ENCODE results near the gene HJURP. TPM values are rescaled to one million over a fixed set of nuclear protein-coding genes. Genes with fewer than 3 reads are reported as not detected.

HJURP gene
- total and polyA plus RNA-seq, 7 donors: 0.08 to 0.25 (median 0.10) TPM; not detected in 4

DNA sequence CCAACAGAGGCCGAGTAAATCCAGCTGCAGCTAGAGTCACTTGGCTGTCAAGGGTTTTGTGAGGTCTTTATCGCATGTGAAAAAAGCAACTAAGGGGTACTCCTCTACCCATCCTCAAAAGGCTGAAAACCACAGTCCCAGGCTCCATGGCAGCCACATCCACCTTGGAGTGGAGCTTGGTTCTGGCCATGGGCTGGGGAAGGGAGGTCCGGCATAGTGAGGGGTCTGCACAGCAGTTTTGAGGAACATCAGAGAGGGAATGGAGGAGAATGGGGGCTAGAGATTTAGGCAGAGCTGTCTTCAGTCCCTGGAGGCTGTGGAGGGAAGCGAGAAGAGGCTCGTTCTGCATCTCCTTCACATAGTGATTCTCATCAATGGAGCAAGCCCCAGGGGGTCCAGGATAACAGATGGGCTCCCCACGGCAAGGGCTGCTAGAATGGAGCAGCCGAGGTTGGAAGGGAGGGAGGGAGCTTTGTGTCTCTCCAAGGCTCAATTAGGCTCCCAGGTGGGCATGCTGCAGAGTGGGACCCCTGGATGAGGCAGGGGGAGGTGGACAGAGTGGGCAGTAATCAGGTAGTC, 55.2 kb downstream of the HJURP start:
- no peak for ATAC-seq
- intact Hi-C loops (cut with DNase I): no loop called here

DNA sequence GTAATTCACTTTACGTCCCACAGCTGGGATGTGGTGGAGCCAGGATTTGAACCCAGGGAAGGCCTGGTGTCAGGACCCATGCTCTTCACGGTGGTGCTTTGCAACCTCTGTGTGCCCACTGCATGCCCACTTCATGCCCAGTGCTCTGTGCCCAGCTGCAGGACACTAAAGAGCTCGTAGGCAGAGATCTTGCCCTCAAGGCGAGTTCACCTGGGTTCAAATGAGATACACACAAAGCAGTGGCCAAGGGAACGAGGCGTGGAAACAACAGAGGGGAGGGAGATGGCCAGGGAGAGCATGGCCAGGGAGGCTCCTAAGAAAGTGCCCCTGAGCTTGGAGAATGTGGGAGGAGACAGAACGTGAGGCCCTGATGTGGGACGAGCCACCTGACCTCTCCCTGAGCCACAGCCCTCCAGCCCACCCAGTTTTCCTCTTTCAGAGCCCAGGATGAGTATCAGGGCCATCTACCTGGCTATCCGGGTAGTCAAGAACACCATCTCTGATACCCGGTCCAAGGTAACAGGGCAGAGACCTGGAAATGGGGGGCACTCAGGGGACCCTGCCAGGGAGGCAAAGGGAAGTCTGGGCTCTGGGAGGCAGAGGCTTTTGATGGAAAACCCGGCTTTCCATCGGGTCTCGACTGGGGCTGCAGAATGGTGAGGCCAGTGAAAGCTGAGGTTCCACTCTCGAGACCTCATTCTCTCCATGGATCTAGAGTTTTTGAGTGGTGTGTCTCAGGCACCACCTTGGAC, 55.8 kb downstream of the HJURP start:
- 76 to 79% (median 77%) methylated on average over 14 of the region's 14 CpGs for whole genome bisulfite sequencing, 3 donors
- ATAC-seq: no peak

More for the DNA sequence above, 55.2 kb downstream of the HJURP start:
- Histone ChIP-seq H3K27me3 (ENCODE audit: insufficient read depth in 3 of 3, low read length in 2 of 3) (no peaks in the 10 kb centered on the region), H3K27ac (no peak overlapping the region), H3K36me3 (ENCODE audit: insufficient read depth in 1 of 2, low read depth in 1 of 2) (no peaks in the 10 kb centered on the region), H3K4me1 (no peaks in the 10 kb centered on the region), H3K4me3 (no peak overlapping the region), H3K9me3 (no peaks in the 10 kb centered on the region)
- DNase-seq: no peak
- 57 to 60% (median 57%) methylated on average over 7 of the region's 7 CpGs for WGBS, 3 donors
- no peak for TF ChIP-seq CTCF (IDR thresholded peaks at IDR 0.05)

DNA sequence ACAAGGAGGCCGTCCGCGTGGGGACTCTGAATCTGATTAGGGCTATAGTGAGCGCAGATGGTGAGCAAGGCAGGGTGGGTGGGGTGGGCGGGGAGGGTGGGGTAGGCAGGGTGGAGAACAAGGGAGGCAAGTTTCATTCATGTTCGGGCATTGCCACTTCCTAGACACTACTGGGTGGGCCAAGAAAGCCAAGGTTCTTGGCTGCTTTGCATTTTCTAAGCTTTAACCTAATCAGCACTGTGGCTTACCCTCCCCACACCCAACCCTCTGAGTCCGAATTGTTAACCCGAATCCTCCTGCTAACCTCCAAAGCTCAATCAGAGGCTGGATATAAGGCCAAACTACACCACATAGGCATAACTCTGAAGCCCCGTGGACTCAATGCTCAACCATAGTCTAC, 58.1 kb downstream of the HJURP start:
- Histone ChIP-seq H3K4me3 (no peak overlapping the region), H3K9me3 (no peaks in the 10 kb centered on the region), H3K36me3 (ENCODE audit: insufficient read depth in 1 of 2, low read depth in 1 of 2) (no peaks in the 10 kb centered on the region), H3K4me1 (no peaks in the 10 kb centered on the region), H3K27me3 (ENCODE audit: insufficient read depth in 3 of 3, low read length in 2 of 3) (no peaks in the 10 kb centered on the region), H3K27ac (no peak overlapping the region)
- intact Hi-C loops (cut with DNase I): no loop called here
- no peak for TF ChIP-seq CTCF (IDR thresholded peaks at IDR 0.05)
- ATAC-seq: no peak
- DNase-seq: no peak
- 79 to 87% (median 83%) methylated on average over 9 of the region's 9 CpGs for WGBS, 3 donors

More for the DNA sequence above, 55.8 kb downstream of the HJURP start:
- Histone ChIP-seq H3K4me3 (no peak overlapping the region), H3K27ac (no peak overlapping the region), H3K27me3 (ENCODE audit: insufficient read depth in 3 of 3, low read length in 2 of 3) (no peaks in the 10 kb centered on the region), H3K9me3 (no peaks in the 10 kb centered on the region), H3K36me3 (ENCODE audit: insufficient read depth in 1 of 2, low read depth in 1 of 2) (no peaks in the 10 kb centered on the region), H3K4me1 (no peaks in the 10 kb centered on the region)
- TF ChIP-seq CTCF (IDR thresholded peaks at IDR 0.05): no peak
- no peak for DNase-seq
- intact Hi-C loops (cut with DNase I): no loop called here

DNA sequence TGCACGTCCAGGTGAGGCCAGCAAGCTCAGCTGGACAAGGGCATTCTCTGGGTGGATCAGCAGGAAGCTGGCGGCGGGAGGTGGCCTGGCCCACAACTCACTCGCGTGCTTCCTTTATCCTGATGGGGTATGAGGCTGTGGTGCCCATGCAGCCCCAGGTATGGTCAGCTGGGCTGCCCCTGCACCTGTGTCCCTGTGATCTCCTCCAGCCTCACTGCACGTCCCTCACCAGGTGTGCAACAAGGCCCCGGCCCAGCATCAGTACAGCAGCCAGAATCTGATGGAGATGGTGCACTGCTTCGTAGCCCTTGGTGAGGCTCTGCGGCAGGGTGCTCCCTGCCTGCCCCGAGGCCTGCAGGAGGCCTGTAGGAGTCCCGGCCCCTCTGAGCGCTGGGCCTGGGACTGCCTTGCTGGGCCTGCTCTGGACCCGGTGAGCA, 58.6 kb downstream of the HJURP start:
- H3K36me3 ChIP-seq (ENCODE audit: insufficient read depth in 1 of 2, low read depth in 1 of 2): no peaks in the 10 kb centered on the region
- no peaks in the 10 kb centered on the region for H3K9me3 ChIP-seq
- 86 to 93% (median 92%) methylated on average over 13 of the region's 13 CpGs for WGBS, 3 donors
- TF ChIP-seq CTCF (IDR thresholded peaks at IDR 0.05): no peak
- no peaks in the 10 kb centered on the region for H3K27me3 ChIP-seq (ENCODE audit: insufficient read depth in 3 of 3, low read length in 2 of 3)
- H3K27ac ChIP-seq: no peak overlapping the region
- intact Hi-C loops (cut with DNase I): no loop called here
- H3K4me1 ChIP-seq: no peaks in the 10 kb centered on the region
- DNase-seq: no peak
- ATAC-seq: no peak
- no peak overlapping the region for H3K4me3 ChIP-seq

Measured in psoas muscle (tissue), 8 donors.